ENCODE data around the gene GNG12.

- TF ChIP-seq CTCF (conservative IDR thresholded peaks at IDR 0.05 in 1 of 2, IDR thresholded peaks at IDR 0.05 in 1 of 2; ENCODE audit: extremely low read depth in 1 of 2, insufficient read depth in 1 of 2, low read depth in 1 of 2, low read length in 2 of 2) (no peak), EZH2 (IDR thresholded peaks at IDR 0.05; ENCODE audit: borderline replicate concordance, low read length) (no peak)
Observed at GRCh38 chr1:67833602-67833940, 304 bp upstream of the GNG12 start.
